Calu3 (cell line): ENCODE measurements around the gene RPS19BP1. TPM values are rescaled to one million over a fixed set of nuclear protein-coding genes. Genes with fewer than 3 reads are reported as not detected.

Experiments used
- BruUV-seq: library from RNA; stranded (reverse); fragments of 400-500 nt; replicated peaks from 2 replicates; lab custom pipeline; 2021; lab: Mats Ljungman, UMichigan
- CTCF ChIA-PET: fragments of 300-600 bp; sonication (Branson Sonifier 250); formaldehyde crosslinking; loops from one replicate; lab custom pipeline; 2022; ENCODE audit warnings: antibody characterized with exemption; lab: Charles Lee
- DNase-seq: peaks from one replicate; pipeline ENCODE4 v3.0.0; 2022
- H3K27ac Mint-ChIP-seq: one replicate; pipeline ENCODE4 v1.8.0; 2022; ENCODE audit warnings: mixed read lengths; ENCODE audit not compliant: unreplicated experiment
- H3K27me3 Mint-ChIP-seq: one replicate; pipeline ENCODE4 v1.8.0; 2022; ENCODE audit warnings: mixed read lengths; ENCODE audit not compliant: unreplicated experiment
- H3K36me3 Mint-ChIP-seq: one replicate; pipeline ENCODE4 v1.8.0; 2022; ENCODE audit warnings: mild to moderate bottlenecking, moderate library complexity, mixed read lengths; ENCODE audit not compliant: insufficient read depth, unreplicated experiment
- H3K4me1 Mint-ChIP-seq: one replicate; pipeline ENCODE4 v1.8.0; 2022; ENCODE audit warnings: mild to moderate bottlenecking, low read depth, mixed read lengths; ENCODE audit not compliant: unreplicated experiment
- H3K4me3 Mint-ChIP-seq: one replicate; pipeline ENCODE4 v1.8.0; 2022; ENCODE audit warnings: mild to moderate bottlenecking, low read depth, moderate library complexity, mixed read lengths; ENCODE audit not compliant: unreplicated experiment
- H3K9me3 Mint-ChIP-seq: one replicate; pipeline ENCODE4 v1.8.0; 2022; ENCODE audit warnings: low read depth, mixed read lengths; ENCODE audit not compliant: unreplicated experiment
- intact Hi-C: fragments of 100-400 bp; cut with micrococcal nuclease; formaldehyde crosslinking; loops from one replicate; pipeline ENCODE4 v1.10.0; 2022; ENCODE audit not compliant: unreplicated experiment
- total RNA-seq: library from RNA; stranded (reverse); gene quantifications from 2 replicates; pipeline ENCODE4 v1.2.3, GENCODE V29; 2022
- TF ChIP-seq, protein P1 (sequence below): fragments of 200-600 bp; IDR thresholded peaks from one replicate; pipeline ENCODE4 v1.8.0; 2022; ENCODE audit warnings: antibody characterized with exemption; ENCODE audit not compliant: unreplicated experiment

RPS19BP1 gene
- total RNA-seq, 1 experiment from 2014 or later = 87.7 TPM

DNA sequence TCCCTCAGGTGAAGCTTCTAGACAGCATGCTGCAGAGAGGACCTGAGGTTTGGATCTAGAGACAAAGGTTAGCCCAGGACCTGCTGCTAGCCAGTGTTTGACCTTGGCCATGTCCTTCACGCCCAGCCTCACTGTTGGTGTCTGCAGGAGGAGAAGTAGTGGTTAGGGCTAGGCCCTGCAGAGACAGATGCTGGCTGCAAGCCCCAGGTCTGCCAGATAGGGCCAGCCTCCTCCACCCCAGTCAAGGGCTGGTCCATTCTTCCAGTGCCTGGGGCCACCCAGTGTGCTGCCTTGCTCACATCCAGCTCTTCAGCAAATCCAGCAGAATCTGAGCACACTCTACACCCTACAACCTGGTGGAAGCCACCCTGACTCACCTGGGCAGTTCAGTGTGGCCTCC lies 52.0 kb downstream of the RPS19BP1 start:
- BruUV-seq = no TSS peak
- DNase-seq = no peak
- H3K4me3 Mint-ChIP-seq = no peak overlapping the region
- H3K27ac Mint-ChIP-seq = no peak overlapping the region
- TF ChIP-seq, protein P1, sequence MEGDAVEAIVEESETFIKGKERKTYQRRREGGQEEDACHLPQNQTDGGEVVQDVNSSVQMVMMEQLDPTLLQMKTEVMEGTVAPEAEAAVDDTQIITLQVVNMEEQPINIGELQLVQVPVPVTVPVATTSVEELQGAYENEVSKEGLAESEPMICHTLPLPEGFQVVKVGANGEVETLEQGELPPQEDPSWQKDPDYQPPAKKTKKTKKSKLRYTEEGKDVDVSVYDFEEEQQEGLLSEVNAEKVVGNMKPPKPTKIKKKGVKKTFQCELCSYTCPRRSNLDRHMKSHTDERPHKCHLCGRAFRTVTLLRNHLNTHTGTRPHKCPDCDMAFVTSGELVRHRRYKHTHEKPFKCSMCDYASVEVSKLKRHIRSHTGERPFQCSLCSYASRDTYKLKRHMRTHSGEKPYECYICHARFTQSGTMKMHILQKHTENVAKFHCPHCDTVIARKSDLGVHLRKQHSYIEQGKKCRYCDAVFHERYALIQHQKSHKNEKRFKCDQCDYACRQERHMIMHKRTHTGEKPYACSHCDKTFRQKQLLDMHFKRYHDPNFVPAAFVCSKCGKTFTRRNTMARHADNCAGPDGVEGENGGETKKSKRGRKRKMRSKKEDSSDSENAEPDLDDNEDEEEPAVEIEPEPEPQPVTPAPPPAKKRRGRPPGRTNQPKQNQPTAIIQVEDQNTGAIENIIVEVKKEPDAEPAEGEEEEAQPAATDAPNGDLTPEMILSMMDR = no peak
- H3K27me3 Mint-ChIP-seq = no peaks in the 10 kb centered on the region
- CTCF ChIA-PET = no interaction called here
- no peaks in the 10 kb centered on the region for H3K9me3 Mint-ChIP-seq
- H3K4me1 Mint-ChIP-seq = no peaks in the 10 kb centered on the region
- intact Hi-C loops = no loop called here
- no peaks in the 10 kb centered on the region for H3K36me3 Mint-ChIP-seq

DNA sequence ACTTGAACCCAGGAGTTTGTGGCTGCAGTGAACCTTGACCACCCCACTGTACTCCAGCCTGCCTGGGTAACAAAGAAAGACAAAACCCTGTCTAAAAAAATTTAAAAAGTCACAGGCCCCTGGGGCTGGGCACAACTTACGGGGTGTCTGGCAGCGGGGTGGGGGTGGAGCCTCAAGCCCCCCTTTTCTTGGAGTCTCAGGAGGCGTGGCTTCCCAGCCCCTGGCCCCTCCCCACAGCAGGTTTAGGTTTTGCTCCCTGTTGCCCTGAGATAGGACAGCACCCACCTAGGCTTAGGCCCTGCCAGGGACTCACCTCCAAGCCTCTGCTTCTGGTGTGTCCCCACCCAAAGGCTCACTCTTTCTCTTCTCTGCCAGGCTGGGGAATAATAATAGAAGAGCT lies 53.3 kb downstream of the RPS19BP1 start:
- H3K27me3 Mint-ChIP-seq = no peaks in the 10 kb centered on the region
- no peak overlapping the region for H3K27ac Mint-ChIP-seq
- H3K4me1 Mint-ChIP-seq = peaks cover 9% of the 10 kb centered on the region
- H3K4me3 Mint-ChIP-seq = no peak overlapping the region
- BruUV-seq = no TSS peak
- no peaks in the 10 kb centered on the region for H3K9me3 Mint-ChIP-seq
- TF ChIP-seq, protein P1 = no peak
- no peak for DNase-seq
- peaks cover 5% of the 10 kb centered on the region for H3K36me3 Mint-ChIP-seq
- intact Hi-C loops = no loop called here
- CTCF ChIA-PET = no interaction called here

Other genes starting within 250 kb of the RPS19BP1 start
- gene RPL3, start 213.1 kb downstream of the RPS19BP1 start, total RNA-seq = 977 and 1,058 TPM in 2 replicates
- gene SYNGR1, start 182.8 kb downstream of the RPS19BP1 start, total RNA-seq = 12.3 and 16.8 TPM in 2 replicates
- 31.8 and 34.6 TPM in 2 replicates for gene TAB1, start 133.0 kb downstream of the RPS19BP1 start, total RNA-seq
- gene MGAT3, start 75.7 kb downstream of the RPS19BP1 start, total RNA-seq = 33.0 and 51.5 TPM in 2 replicates
- 39.2 and 44.3 TPM in 2 replicates for gene MIEF1, start 30.5 kb downstream of the RPS19BP1 start, total RNA-seq
- 294 and 372 TPM in 2 replicates for gene ATF4, start 12.2 kb downstream of the RPS19BP1 start, total RNA-seq
- 0.05 and 0.07 TPM in 2 replicates for gene CACNA1I, start 38.0 kb upstream of the RPS19BP1 start, total RNA-seq